H9 (cell line): ENCODE data around the gene RELB. TPM values are rescaled to one million over a fixed set of nuclear protein-coding genes. Genes with fewer than 3 reads are reported as not detected.

ENCODE experiments used
- DNase-seq: peaks from one replicate; pipeline ENCODE4 v3.0.0-alpha.2; 2017
- H2AFZ ChIP-seq: one replicate; pipeline ENCODE4 v1.6.1; 2013; ENCODE audit warnings: mild to moderate bottlenecking, low read length, control low read depth, moderate library complexity
- H2AK5ac ChIP-seq: 2 replicates; pipeline ENCODE4 v1.6.1; 2013; ENCODE audit warnings: low read length, control low read depth, mixed read lengths; ENCODE audit not compliant: insufficient read length
- H2BK120ac ChIP-seq: one replicate; pipeline ENCODE4 v1.6.1; 2013; ENCODE audit warnings: low read depth, mild to moderate bottlenecking, low read length, control low read depth, inconsistent platforms; ENCODE audit not compliant: poor library complexity, severe bottlenecking
- H2BK12ac ChIP-seq: 2 replicates; pipeline ENCODE4 v1.6.1; 2013; ENCODE audit warnings: low read length, control low read depth, mixed read lengths, low read depth; ENCODE audit not compliant: insufficient read length
- H2BK15ac ChIP-seq: 2 replicates; pipeline ENCODE4 v1.6.1; 2013; ENCODE audit warnings: low read depth, low read length, control low read depth
- H2BK20ac ChIP-seq: one replicate; pipeline ENCODE4 v1.6.1; 2013; ENCODE audit warnings: low read depth, mild to moderate bottlenecking, low read length, control low read depth, inconsistent platforms; ENCODE audit not compliant: poor library complexity, severe bottlenecking
- H2BK5ac ChIP-seq: 2 replicates; pipeline ENCODE4 v1.6.1; 2013; ENCODE audit warnings: low read length, control low read depth, mixed read lengths; ENCODE audit not compliant: insufficient read length
- H3K14ac ChIP-seq: 2 replicates; pipeline ENCODE4 v1.6.1; 2013; ENCODE audit warnings: low read length, control low read depth; ENCODE audit not compliant: insufficient read depth
- H3K18ac ChIP-seq: 2 replicates; pipeline ENCODE4 v1.6.1; 2013; ENCODE audit warnings: low read depth, mild to moderate bottlenecking, mixed read lengths, low read length, control low read depth; ENCODE audit not compliant: insufficient read length
- H3K23ac ChIP-seq: 2 replicates; pipeline ENCODE4 v1.6.1; 2013; ENCODE audit warnings: low read length, control low read depth, mixed read lengths, low read depth; ENCODE audit not compliant: insufficient read length
- H3K23me2 ChIP-seq: 2 replicates; pipeline ENCODE4 v1.6.1; 2013; ENCODE audit warnings: low read depth, mild to moderate bottlenecking, mixed read lengths, low read length, control low read depth; ENCODE audit not compliant: insufficient read length, poor library complexity, severe bottlenecking
- H3K27ac ChIP-seq: 2 replicates; pipeline ENCODE4 v1.5.1; 2013; ENCODE audit warnings: low read length, control low read depth, mixed read lengths, low read depth; ENCODE audit not compliant: insufficient read length
- H3K27me3 ChIP-seq: 2 replicates; pipeline ENCODE4 v1.6.1; 2013; ENCODE audit warnings: low read length, control low read depth, inconsistent platforms; ENCODE audit not compliant: insufficient read depth
- H3K4ac ChIP-seq: 2 replicates; pipeline ENCODE4 v1.6.1; 2013; ENCODE audit warnings: low read depth, mild to moderate bottlenecking, control low read depth, inconsistent platforms, low read length, moderate library complexity
- H3K4me1 ChIP-seq: 2 replicates; pipeline ENCODE4 v1.6.1; 2013; ENCODE audit warnings: low read length, control low read depth, inconsistent platforms; ENCODE audit not compliant: insufficient read depth
- H3K4me2 ChIP-seq: 2 replicates; pipeline ENCODE4 v1.6.1; 2013; ENCODE audit warnings: low read length, control low read depth, mixed read lengths; ENCODE audit not compliant: insufficient read length, insufficient read depth
- H3K56ac ChIP-seq: 2 replicates; pipeline ENCODE4 v1.6.1; 2013; ENCODE audit warnings: low read depth, mild to moderate bottlenecking, mixed read lengths, low read length, control low read depth; ENCODE audit not compliant: insufficient read length
- H3K79me1 ChIP-seq: 2 replicates; pipeline ENCODE4 v1.6.1; 2013; ENCODE audit warnings: low read depth, mild to moderate bottlenecking, moderate library complexity, low read length, control low read depth, inconsistent platforms; ENCODE audit not compliant: insufficient read depth, poor library complexity, severe bottlenecking
- H3K79me2 ChIP-seq: 2 replicates; pipeline ENCODE4 v1.6.1; 2013; ENCODE audit warnings: low read length, control low read depth, inconsistent platforms; ENCODE audit not compliant: insufficient read depth
- H3K9ac ChIP-seq: 2 replicates; pipeline ENCODE4 v1.6.1; 2013; ENCODE audit warnings: low read length, control low read depth, mixed read lengths; ENCODE audit not compliant: insufficient read length; ENCODE audit errors: extremely low read depth
- H3K9me3 ChIP-seq: one replicate; pipeline ENCODE4 v1.6.1; 2013; ENCODE audit warnings: low read depth, low read length, inconsistent platforms; ENCODE audit not compliant: control insufficient read depth
- H3T11ph ChIP-seq: one replicate; pipeline ENCODE4 v1.6.1; 2013; ENCODE audit warnings: mild to moderate bottlenecking, low read length, control low read depth, inconsistent platforms
- H4K20me1 ChIP-seq: one replicate; pipeline ENCODE4 v1.6.1; 2013; ENCODE audit not compliant: control insufficient read depth, insufficient read length, insufficient read depth
- H4K5ac ChIP-seq: 2 replicates; pipeline ENCODE4 v1.6.1; 2013; ENCODE audit warnings: low read depth, mild to moderate bottlenecking, mixed read lengths, low read length, control low read depth; ENCODE audit not compliant: insufficient read length
- H4K8ac ChIP-seq: replicated peaks from 2 replicates; pipeline ENCODE4 v1.6.1; 2013; ENCODE audit warnings: low read length, control low read depth, mixed read lengths, low read depth; ENCODE audit not compliant: insufficient read length
- H4K91ac ChIP-seq: 2 replicates; pipeline ENCODE4 v1.6.1; 2013; ENCODE audit warnings: low read depth, mild to moderate bottlenecking, moderate library complexity, mixed read lengths, low read length, control low read depth; ENCODE audit not compliant: insufficient read length
- H3K27ac Mint-ChIP-seq, 3 experiments: 2 replicates in 2 of 3; 3 replicates in 1 of 3; pipeline ENCODE4 v1.8.0; 2020 to 2021; ENCODE audit warnings: mixed read lengths in 3 of 3, mild to moderate bottlenecking in 1 of 3, moderate library complexity in 1 of 3
- H3K27me3 Mint-ChIP-seq: 2 replicates; pipeline ENCODE4 v1.8.0; 2021; ENCODE audit warnings: low read depth, mild to moderate bottlenecking, moderate library complexity, mixed read lengths
- H3K36me3 Mint-ChIP-seq, 3 experiments: 2 replicates in 2 of 3; 3 replicates in 1 of 3; pipeline ENCODE4 v1.8.0; 2020 to 2021; ENCODE audit warnings: low read depth in 3 of 3, mixed read lengths in 3 of 3; ENCODE audit not compliant: insufficient read depth in 1 of 3
- H3K4me1 Mint-ChIP-seq, 2 experiments: 2 replicates each; pipeline ENCODE4 v1.8.0; 2020; ENCODE audit warnings: mixed read lengths in 2 of 2
- H3K4me3 Mint-ChIP-seq, 2 experiments: 2 replicates in 1 of 2; 3 replicates in 1 of 2; pipeline ENCODE4 v1.8.0; 2020 to 2021; ENCODE audit warnings: mild to moderate bottlenecking in 2 of 2, mixed read lengths in 2 of 2, moderate library complexity in 1 of 2
- H3K9me3 Mint-ChIP-seq, 2 experiments: 2 replicates in 1 of 2; 3 replicates in 1 of 2; pipeline ENCODE4 v1.8.0; 2020; ENCODE audit warnings: mild to moderate bottlenecking in 2 of 2, mixed read lengths in 2 of 2, moderate library complexity in 1 of 2
- WGBS: extraction: QIAGEN DNeasy Blood & Tissue Kit; methylation state at CpG from one replicate; pipeline ENCODE4 v1.1.7; 2013; ENCODE audit warnings: missing lambda C conversion rate, low lambda C conversion rate, mixed read lengths; ENCODE audit not compliant: insufficient read length; ENCODE audit errors: extremely low coverage; 5-methylcytosine and 5-hydroxymethylcytosine counted together
- total RNA-seq: library from RNA; stranded (reverse); gene quantifications from 2 replicates; pipeline ENCODE4 v1.2.1, GENCODE V29; 2021
- TF ChIP-seq, protein P1 (sequence below): fragments of 200-600 bp; sonication (generic); conservative IDR thresholded peaks from 3 replicates; pipeline ENCODE4 v1.8.0; 2021; ENCODE audit warnings: antibody characterized with exemption, mild to moderate bottlenecking

RELB gene
- total RNA-seq, 1 experiment from 2014 or later, result 13.7 TPM

DNA sequence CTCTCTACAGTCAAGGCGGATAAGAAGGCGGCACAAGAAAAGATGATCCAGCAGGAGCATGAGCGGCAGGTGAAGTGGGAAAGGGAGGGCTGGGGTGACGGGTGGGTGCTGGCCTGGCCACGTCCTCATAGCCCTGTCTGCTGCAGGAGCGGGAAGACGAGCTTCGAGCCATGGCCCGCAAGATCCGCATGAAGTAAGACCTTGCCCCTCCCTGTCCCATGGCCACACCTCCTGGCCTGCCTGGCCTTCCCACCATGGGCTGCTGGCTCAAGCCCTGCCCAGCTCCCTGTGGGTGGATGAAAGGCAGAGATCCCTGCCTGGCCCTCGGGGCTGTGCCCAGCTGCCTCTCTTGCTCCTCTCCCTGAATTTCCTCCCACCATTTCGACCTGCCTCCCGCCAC, 67.8 kb downstream of the RELB start:
- no peaks in the 10 kb centered on the region for H4K20me1 ChIP-seq
- H3K4me1 ChIP-seq, result no peaks in the 10 kb centered on the region
- no peaks in the 10 kb centered on the region for H3K79me1 ChIP-seq
- no peaks in the 10 kb centered on the region for H3K27me3 ChIP-seq
- H4K91ac ChIP-seq, result no peak overlapping the region
- H3K18ac ChIP-seq, result no peak overlapping the region
- H2BK5ac ChIP-seq, result no peak overlapping the region
- H3K36me3 Mint-ChIP-seq, result peaks cover 37 to 63% (median 55%) of the 10 kb centered on the region in 3 experiments
- H3K4me1 Mint-ChIP-seq, result peaks cover 6 to 16% of the 10 kb centered on the region in 2 experiments
- peak; percentile 84 for DNase-seq
- no peaks in the 10 kb centered on the region for H3K79me2 ChIP-seq
- no peaks in the 10 kb centered on the region for H3K9me3 Mint-ChIP-seq
- no peaks in the 10 kb centered on the region for H3K23me2 ChIP-seq
- no peak overlapping the region for H2BK12ac ChIP-seq
- H2BK120ac ChIP-seq, result no peak overlapping the region
- no peak overlapping the region for H2AFZ ChIP-seq
- no peak overlapping the region for H2BK15ac ChIP-seq
- H3K9ac ChIP-seq, result no peak overlapping the region
- no peak overlapping the region for H2BK20ac ChIP-seq
- H4K8ac ChIP-seq, result no peak overlapping the region
- no peak overlapping the region for H3T11ph ChIP-seq
- WGBS, result no CpG with 5 or more reads among the region's 13 CpGs
- H3K4me3 Mint-ChIP-seq, result no peak overlapping the region; a peak in 2 of 5 replicates
- H2AK5ac ChIP-seq, result no peak overlapping the region
- no peaks in the 10 kb centered on the region for H3K9me3 ChIP-seq
- no peak overlapping the region for H3K23ac ChIP-seq
- peak overlapping the region; percentile 10 to 76 (median 64); a peak in 4 of 7 replicates for H3K27ac Mint-ChIP-seq
- TF ChIP-seq, protein P1, sequence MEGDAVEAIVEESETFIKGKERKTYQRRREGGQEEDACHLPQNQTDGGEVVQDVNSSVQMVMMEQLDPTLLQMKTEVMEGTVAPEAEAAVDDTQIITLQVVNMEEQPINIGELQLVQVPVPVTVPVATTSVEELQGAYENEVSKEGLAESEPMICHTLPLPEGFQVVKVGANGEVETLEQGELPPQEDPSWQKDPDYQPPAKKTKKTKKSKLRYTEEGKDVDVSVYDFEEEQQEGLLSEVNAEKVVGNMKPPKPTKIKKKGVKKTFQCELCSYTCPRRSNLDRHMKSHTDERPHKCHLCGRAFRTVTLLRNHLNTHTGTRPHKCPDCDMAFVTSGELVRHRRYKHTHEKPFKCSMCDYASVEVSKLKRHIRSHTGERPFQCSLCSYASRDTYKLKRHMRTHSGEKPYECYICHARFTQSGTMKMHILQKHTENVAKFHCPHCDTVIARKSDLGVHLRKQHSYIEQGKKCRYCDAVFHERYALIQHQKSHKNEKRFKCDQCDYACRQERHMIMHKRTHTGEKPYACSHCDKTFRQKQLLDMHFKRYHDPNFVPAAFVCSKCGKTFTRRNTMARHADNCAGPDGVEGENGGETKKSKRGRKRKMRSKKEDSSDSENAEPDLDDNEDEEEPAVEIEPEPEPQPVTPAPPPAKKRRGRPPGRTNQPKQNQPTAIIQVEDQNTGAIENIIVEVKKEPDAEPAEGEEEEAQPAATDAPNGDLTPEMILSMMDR, result no peak
- no peak overlapping the region for H3K4me2 ChIP-seq
- H3K27ac ChIP-seq, result no peak overlapping the region
- no peaks in the 10 kb centered on the region for H3K27me3 Mint-ChIP-seq
- H3K56ac ChIP-seq, result no peak overlapping the region
- no peak overlapping the region for H3K4ac ChIP-seq
- no peak overlapping the region for H4K5ac ChIP-seq
- no peak overlapping the region for H3K14ac ChIP-seq
